B cell (primary cell): ENCODE results near the gene RGS3. TPM values are rescaled to one million over a fixed set of nuclear protein-coding genes. Genes with fewer than 3 reads are reported as not detected.

Source experiments
- ATAC-seq: fragments of 200-7000 bp; cut with Tn5 transposase; one replicate; pipeline ENCODE4 v1.10.0; 2021; ENCODE audit warnings: low read depth, mild to moderate bottlenecking, moderate number of reproducible peaks, moderate library complexity
- CTCF ChIA-PET: fragments of 350-600 bp; sonication (Branson Sonifier 250); formaldehyde crosslinking; loops from one replicate; lab custom pipeline; 2021; ENCODE audit warnings: antibody characterized with exemption, inconsistent platforms; lab: Charles Lee
- POLR2A ChIA-PET: fragments of 350-600 bp; sonication (Branson Sonifier 250); formaldehyde crosslinking; loops from one replicate; lab custom pipeline; 2021; ENCODE audit warnings: antibody characterized with exemption; lab: Charles Lee
- DNase-seq: peaks from one replicate; pipeline ENCODE4 v3.0.0; 2013
- H2AFZ ChIP-seq: 2 replicates; pipeline ENCODE4 v1.6.1; 2012; ENCODE audit warnings: mild to moderate bottlenecking, low read depth, low read length; ENCODE audit not compliant: insufficient read depth, poor library complexity, severe bottlenecking
- H3K27ac ChIP-seq, 2 donors: 1 replicate in 1 of 2; 2 replicates in 1 of 2; pipeline ENCODE4 v1.5.1; 2012 to 2013; ENCODE audit warnings: low read length in 2 of 2, mild to moderate bottlenecking in 2 of 2, moderate library complexity in 1 of 2
- H3K27me3 ChIP-seq, 4 experiments: fragments of 200-600 bp in 1 of 4; sonication (generic) in 1 of 4; replicated peaks in 1 of 4; 1 replicate in 2 of 4; 2 replicates in 2 of 4; pipeline versions ENCODE4 v1.6.1 to v1.7.0; 2013 to 2016; ENCODE audit warnings: low read length in 3 of 4, mild to moderate bottlenecking in 2 of 4, mixed read lengths in 1 of 4, moderate library complexity in 1 of 4; ENCODE audit not compliant: insufficient read depth in 4 of 4, control insufficient read depth in 3 of 4; ENCODE audit errors: control extremely low read depth in 1 of 4
- H3K36me3 ChIP-seq, 2 experiments: replicated peaks in 1 of 2; 1 replicate in 1 of 2; 2 replicates in 1 of 2; pipeline versions ENCODE4 v1.6.1 to v1.7.1; 2013; ENCODE audit warnings: low read length in 1 of 2; ENCODE audit not compliant: insufficient read depth in 2 of 2, control insufficient read depth in 1 of 2; ENCODE audit errors: control extremely low read depth in 1 of 2, extremely low read depth in 1 of 2
- H3K4me1 ChIP-seq, 2 donors: fragments of 200-600 bp in 1 of 2; sonication (generic) in 1 of 2; 1 replicate in 1 of 2; 2 replicates in 1 of 2; pipeline versions ENCODE4 v1.5.1 to v1.6.1; 2013 to 2017; ENCODE audit warnings: low read length in 2 of 2; ENCODE audit not compliant: control insufficient read depth in 2 of 2, insufficient read depth in 2 of 2
- H3K4me2 ChIP-seq: replicated peaks from 2 replicates; pipeline ENCODE3; 2012; ENCODE audit warnings: mild to moderate bottlenecking, low read depth, low read length; ENCODE audit not compliant: poor library complexity, severe bottlenecking
- H3K4me3 ChIP-seq, 5 experiments: fragments of 200-600 bp in 1 of 5; sonication (generic) in 1 of 5; 1 replicate in 3 of 5; 2 replicates in 2 of 5; pipeline versions ENCODE4 v1.5.1 to v1.7.0; 2011 to 2016; ENCODE audit warnings: low read length in 4 of 5, mild to moderate bottlenecking in 4 of 5, low read depth in 2 of 5, control low read depth in 1 of 5, moderate library complexity in 1 of 5; ENCODE audit not compliant: insufficient read depth in 1 of 5; ENCODE audit errors: control extremely low read depth in 1 of 5, extremely low read depth in 1 of 5
- H3K79me2 ChIP-seq: fragments of 200-600 bp; sonication (generic); one replicate; pipeline ENCODE4 v1.6.0; 2016; ENCODE audit warnings: low read length; ENCODE audit not compliant: control insufficient read depth, insufficient read depth
- H3K9ac ChIP-seq: fragments of 200-600 bp; sonication (generic); 2 replicates; pipeline ENCODE4 v1.6.1; 2017; ENCODE audit warnings: mild to moderate bottlenecking, low read length, moderate library complexity
- H3K9me3 ChIP-seq, 3 donors: one replicate each; pipeline versions ENCODE4 v1.6.1 to v1.7.1; 2013; ENCODE audit warnings: low read length in 2 of 3; ENCODE audit not compliant: control insufficient read depth in 2 of 3, insufficient read depth in 1 of 3; ENCODE audit errors: control extremely low read depth in 1 of 3
- H4K20me1 ChIP-seq: 2 replicates; pipeline ENCODE4 v1.6.0; 2012; ENCODE audit warnings: mild to moderate bottlenecking, low read length; ENCODE audit not compliant: insufficient read depth, control insufficient read depth, poor library complexity, severe bottlenecking
- H3K27ac Mint-ChIP-seq: one replicate; pipeline ENCODE4 v1.8.0; 2021; ENCODE audit warnings: mixed read lengths
- H3K27me3 Mint-ChIP-seq: one replicate; pipeline ENCODE4 v1.8.0; 2021; ENCODE audit warnings: mixed read lengths
- H3K4me1 Mint-ChIP-seq: one replicate; pipeline ENCODE4 v1.8.0; 2021; ENCODE audit warnings: mixed read lengths
- H3K4me3 Mint-ChIP-seq: one replicate; pipeline ENCODE4 v1.8.0; 2021; ENCODE audit warnings: mixed read lengths
- H3K9me3 Mint-ChIP-seq: one replicate; pipeline ENCODE4 v1.8.0; 2022; ENCODE audit warnings: mixed read lengths; ENCODE audit not compliant: insufficient read depth
- CTCF ChIP-seq: fragments of 200-600 bp; IDR thresholded peaks from one replicate; pipeline ENCODE4 v1.8.0; 2022; ENCODE audit warnings: antibody characterized with exemption, mild to moderate bottlenecking
- EZH2 ChIP-seq: IDR thresholded peaks from 2 replicates; pipeline ENCODE4 v1.6.1; 2012; ENCODE audit warnings: borderline replicate concordance, low read depth, mild to moderate bottlenecking, moderate library complexity, low read length; ENCODE audit not compliant: insufficient read depth, poor library complexity, severe bottlenecking
- WGBS: methylation state at CpG from one replicate; pipeline ENCODE4 v1.1.5; 2013; ENCODE audit warnings: missing lambda C conversion rate; ENCODE audit not compliant: insufficient coverage; 5-methylcytosine and 5-hydroxymethylcytosine counted together
- intact Hi-C: fragments of 100-400 bp; cut with micrococcal nuclease; formaldehyde crosslinking; loops from one replicate; pipeline ENCODE4 v1.10.0; 2022
- polyA plus RNA-seq: library from polyadenylated mRNA; depleted of rRNA; stranded (reverse); fragments of >200 nt; gene quantifications from 2 replicates; pipeline ENCODE4 v1.2.3, GENCODE V29; 2012
- total RNA-seq, 2 donors: library from RNA; stranded (reverse); fragments of 120-200 nt in 1 of 2; gene quantifications; 1 replicate in 1 of 2; 2 replicates in 1 of 2; pipeline versions ENCODE4 v1.2.3 to v1.2.4, GENCODE V29; 2013 to 2022

Gene RGS3
- total and polyA plus RNA-seq, 2 donors (not counting 1 experiment from before 2014, with no cell fraction given): 12.0 to 15.6 TPM

- Histone ChIP-seq H2AFZ (no peak overlapping the region), H3K9ac (no peak overlapping the region), H4K20me1 (peaks cover 4% of the 10 kb centered on the region), H3K27me3 (no peaks in the 10 kb centered on the region), H3K27ac (no peak overlapping the region), H3K4me2 (no peak overlapping the region), H3K4me1 (peaks cover 12% of the 10 kb centered on the region in 2 donors), H3K9me3 (peaks cover 0 to 4% (median 0%) of the 10 kb centered on the region in 3 donors), H3K79me2 (no peaks in the 10 kb centered on the region), H3K4me3 (no peak overlapping the region), H3K36me3 (peaks cover 0 to 45% of the 10 kb centered on the region in 2 experiments)
- 96% methylated on average over 27 of the region's 27 CpGs for WGBS
- ATAC-seq: no peak
- no peak overlapping the region for H3K27ac Mint-ChIP-seq
- ChIA-PET CTCF (interaction anchor here (0.7 to 1.4 kb wide), 3 partner anchors 58 to 347 kb away, joined by 3 to 9 read pairs (median 5); no protein-coding TSS in a partner anchor), POLR2A (no interaction called here)
- H3K27me3 Mint-ChIP-seq: no peaks in the 10 kb centered on the region
- H3K4me1 Mint-ChIP-seq: peaks cover 10% of the 10 kb centered on the region
- TF ChIP-seq CTCF (no peak), EZH2 (no peak)
- DNase-seq: no peak
- H3K9me3 Mint-ChIP-seq: no peaks in the 10 kb centered on the region
- H3K4me3 Mint-ChIP-seq: no peak overlapping the region
- intact Hi-C loops: no loop called here
These were observed 133.2 kb downstream of the RGS3 start for GRCh38 chr9:113596616-113597320.
